PC-3 (cell line): ENCODE data around the gene IL31RA. TPM values are rescaled to one million over a fixed set of nuclear protein-coding genes. Genes with fewer than 3 reads are reported as not detected.
A peak's percentile ranks its signal among the peaks of the same experiment; 100 is the strongest.

Experiments used
- ATAC-seq: fragments of 200-7000 bp; cut with Tn5 transposase; 2 replicates; pipeline ENCODE4 v1.9.1; 2020; ENCODE audit warnings: mild to moderate bottlenecking, moderate library complexity
- BruUV-seq: library from RNA; stranded (reverse); fragments of 400-500 nt; replicated peaks from 2 replicates; lab custom pipeline; 2021; lab: Mats Ljungman, UMichigan
- CTCF ChIA-PET: fragments of 300-600 bp; sonication (Branson Sonifier 250); formaldehyde crosslinking; loops from one replicate; lab custom pipeline; 2022; ENCODE audit warnings: antibody characterized with exemption; lab: Charles Lee
- POLR2A ChIA-PET: fragments of 300-600 bp; sonication (Branson Sonifier 250); formaldehyde crosslinking; loops from one replicate; lab custom pipeline; 2022; ENCODE audit warnings: antibody characterized with exemption; ENCODE audit not compliant: unreplicated experiment; lab: Charles Lee
- DNase-seq: peaks from one replicate; pipeline ENCODE4 v3.0.0-alpha.2; 2015
- H2AFZ ChIP-seq: fragments of 300-600 bp; sonication (generic); 2 replicates; pipeline ENCODE4 v1.6.0; 2016; ENCODE audit warnings: antibody characterized with exemption, low read length
- H3F3A ChIP-seq: fragments of 300-600 bp; sonication (generic); one replicate; pipeline ENCODE4 v1.6.0; 2017; ENCODE audit warnings: antibody characterized with exemption, low read length, control low read depth, mild to moderate bottlenecking; ENCODE audit not compliant: unreplicated experiment
- H3K27ac ChIP-seq: fragments of 300-600 bp; sonication (generic); 2 replicates; pipeline ENCODE4 v1.5.1; 2016; ENCODE audit warnings: mild to moderate bottlenecking, low read length
- H3K27me3 ChIP-seq: fragments of 300-600 bp; sonication (generic); 2 replicates; pipeline ENCODE4 v1.6.1; 2016; ENCODE audit warnings: low read length, mixed read lengths
- H3K36me3 ChIP-seq: fragments of 300-600 bp; sonication (generic); 2 replicates; pipeline ENCODE4 v1.6.1; 2016; ENCODE audit warnings: low read depth, mixed run types, low read length, mixed read lengths
- H3K4me1 ChIP-seq: fragments of 300-600 bp; sonication (generic); 2 replicates; pipeline ENCODE4 v1.5.1; 2016; ENCODE audit warnings: low read length; ENCODE audit not compliant: insufficient read depth
- H3K4me2 ChIP-seq: fragments of 300-600 bp; sonication (generic); 2 replicates; pipeline ENCODE4 v1.6.0; 2016; ENCODE audit warnings: low read length
- H3K4me3 ChIP-seq: fragments of 300-600 bp; sonication (generic); 2 replicates; pipeline ENCODE4 v1.5.1; 2016; ENCODE audit warnings: mild to moderate bottlenecking, low read length, mixed read lengths
- H3K79me2 ChIP-seq: fragments of 300-600 bp; sonication (generic); 2 replicates; pipeline ENCODE4 v1.6.1; 2017; ENCODE audit warnings: low read length, mixed read lengths
- H3K9ac ChIP-seq: fragments of 300-600 bp; sonication (generic); 2 replicates; pipeline ENCODE4 v1.6.0; 2016; ENCODE audit warnings: mild to moderate bottlenecking, low read length
- H3K9me2 ChIP-seq: fragments of 300-600 bp; sonication (generic); replicated peaks from 2 replicates; pipeline ENCODE4 v1.6.1; 2016; ENCODE audit warnings: mixed run types, low read length, mixed read lengths
- H3K9me3 ChIP-seq: fragments of 300-600 bp; sonication (generic); 2 replicates; pipeline ENCODE4 v1.6.1; 2016; ENCODE audit warnings: low read length, mixed read lengths
- H4K20me1 ChIP-seq: fragments of 300-600 bp; sonication (generic); 2 replicates; pipeline ENCODE4 v1.6.1; 2016; ENCODE audit warnings: low read length, mixed read lengths
- EZH2 ChIP-seq: fragments of 300-600 bp; sonication (generic); IDR thresholded peaks from one replicate; pipeline ENCODE4 v1.6.1; 2017; ENCODE audit warnings: antibody characterized with exemption, mild to moderate bottlenecking, low read length; ENCODE audit not compliant: unreplicated experiment
- EZH2phosphoT487 ChIP-seq: fragments of 300-600 bp; sonication (generic); IDR thresholded peaks from 2 replicates; pipeline ENCODE4 v1.6.1; 2018; ENCODE audit warnings: mild to moderate bottlenecking, antibody characterized with exemption, low read length, borderline replicate concordance
- intact Hi-C: fragments of 100-400 bp; cut with micrococcal nuclease; formaldehyde crosslinking; loops from 2 replicates; pipeline ENCODE4 v1.9.0; 2023
- total RNA-seq: library from RNA; depleted of rRNA; stranded (reverse); fragments of >200 nt; gene quantifications from 2 replicates; pipeline ENCODE4 v1.2.3, GENCODE V29; 2014
- TF ChIP-seq, protein P1 (sequence below): fragments of 300-600 bp; sonication (generic); conservative IDR thresholded peaks from 2 replicates; pipeline ENCODE4 v1.5.1; 2017; ENCODE audit warnings: antibody characterized with exemption, low read depth, mild to moderate bottlenecking, low read length

IL31RA gene
- total RNA-seq, 1 experiment from 2014 or later: 1.6 TPM

GRCh38 chr5:55816342-55816741 lies 34.8 kb upstream of the IL31RA start:
- H3K4me2 ChIP-seq: no peak overlapping the region
- BruUV-seq: no TSS peak
- peaks cover 8% of the 10 kb centered on the region for H3K4me1 ChIP-seq

GRCh38 chr5:55817030-55817429 lies 34.1 kb upstream of the IL31RA start:
- POLR2A ChIA-PET: no interaction called here

More at GRCh38 chr5:55816342-55816741, 34.8 kb upstream of the IL31RA start:
- no peaks in the 10 kb centered on the region for H4K20me1 ChIP-seq
- TF ChIP-seq, protein P1, sequence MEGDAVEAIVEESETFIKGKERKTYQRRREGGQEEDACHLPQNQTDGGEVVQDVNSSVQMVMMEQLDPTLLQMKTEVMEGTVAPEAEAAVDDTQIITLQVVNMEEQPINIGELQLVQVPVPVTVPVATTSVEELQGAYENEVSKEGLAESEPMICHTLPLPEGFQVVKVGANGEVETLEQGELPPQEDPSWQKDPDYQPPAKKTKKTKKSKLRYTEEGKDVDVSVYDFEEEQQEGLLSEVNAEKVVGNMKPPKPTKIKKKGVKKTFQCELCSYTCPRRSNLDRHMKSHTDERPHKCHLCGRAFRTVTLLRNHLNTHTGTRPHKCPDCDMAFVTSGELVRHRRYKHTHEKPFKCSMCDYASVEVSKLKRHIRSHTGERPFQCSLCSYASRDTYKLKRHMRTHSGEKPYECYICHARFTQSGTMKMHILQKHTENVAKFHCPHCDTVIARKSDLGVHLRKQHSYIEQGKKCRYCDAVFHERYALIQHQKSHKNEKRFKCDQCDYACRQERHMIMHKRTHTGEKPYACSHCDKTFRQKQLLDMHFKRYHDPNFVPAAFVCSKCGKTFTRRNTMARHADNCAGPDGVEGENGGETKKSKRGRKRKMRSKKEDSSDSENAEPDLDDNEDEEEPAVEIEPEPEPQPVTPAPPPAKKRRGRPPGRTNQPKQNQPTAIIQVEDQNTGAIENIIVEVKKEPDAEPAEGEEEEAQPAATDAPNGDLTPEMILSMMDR: no peak
- no peak for TF ChIP-seq EZH2phosphoT487
- TF ChIP-seq EZH2: no peak
- DNase-seq: peak; percentile 70
- no peak overlapping the region for H3K4me3 ChIP-seq
- CTCF ChIA-PET: no interaction called here
- no peaks in the 10 kb centered on the region for H3F3A ChIP-seq
- no peaks in the 10 kb centered on the region for H3K9me3 ChIP-seq
- no peaks in the 10 kb centered on the region for H3K36me3 ChIP-seq
- no peaks in the 10 kb centered on the region for H3K27me3 ChIP-seq
- POLR2A ChIA-PET: no interaction called here
- no peaks in the 10 kb centered on the region for H3K9me2 ChIP-seq
- H3K27ac ChIP-seq: no peak overlapping the region
- intact Hi-C loops: no loop called here
- H3K9ac ChIP-seq: no peak overlapping the region
- H2AFZ ChIP-seq: no peak overlapping the region
- ATAC-seq: peak; percentile 50
- H3K79me2 ChIP-seq: no peaks in the 10 kb centered on the region

GRCh38 chr5:55820488-55820887 lies 30.7 kb upstream of the IL31RA start:
- no TSS peak for BruUV-seq
- H2AFZ ChIP-seq: no peak overlapping the region

More at GRCh38 chr5:55817030-55817429, 34.1 kb upstream of the IL31RA start:
- Histone ChIP-seq H3K27ac (no peak overlapping the region), H3K79me2 (no peaks in the 10 kb centered on the region), H4K20me1 (no peaks in the 10 kb centered on the region), H3K9ac (no peak overlapping the region), H3K9me2 (no peaks in the 10 kb centered on the region), H3K4me2 (no peak overlapping the region), H2AFZ (no peak overlapping the region), H3K4me1 (peaks cover 8% of the 10 kb centered on the region), H3K9me3 (no peaks in the 10 kb centered on the region), H3K27me3 (no peaks in the 10 kb centered on the region), H3K4me3 (no peak overlapping the region), H3K36me3 (no peaks in the 10 kb centered on the region), H3F3A (no peaks in the 10 kb centered on the region)
- TF ChIP-seq, protein P1: no peak
- TF ChIP-seq EZH2phosphoT487 (no peak), EZH2 (no peak)
- ATAC-seq: no peak
- intact Hi-C loops: no loop called here
- CTCF ChIA-PET: no interaction called here
- DNase-seq: no peak
- no TSS peak for BruUV-seq

More at GRCh38 chr5:55820488-55820887, 30.7 kb upstream of the IL31RA start:
- intact Hi-C loops: no loop called here
- Histone ChIP-seq H3K9me2 (no peaks in the 10 kb centered on the region), H3K4me3 (no peak overlapping the region), H3K27me3 (no peaks in the 10 kb centered on the region), H3K36me3 (no peaks in the 10 kb centered on the region), H3K9ac (no peak overlapping the region), H3K27ac (no peak overlapping the region), H3K4me2 (no peak overlapping the region), H4K20me1 (no peaks in the 10 kb centered on the region), H3K4me1 (peaks cover 19% of the 10 kb centered on the region), H3F3A (no peaks in the 10 kb centered on the region), H3K9me3 (no peaks in the 10 kb centered on the region), H3K79me2 (no peaks in the 10 kb centered on the region)
- TF ChIP-seq, protein P1: no peak
- TF ChIP-seq EZH2phosphoT487: no peak
- TF ChIP-seq EZH2: no peak
- DNase-seq: no peak
- no peak for ATAC-seq
- ChIA-PET POLR2A (no interaction called here), CTCF (no interaction called here)
